SK-N-MC (cell line): ENCODE measurements around the gene FAM13A.

Experiments
- EZH2 ChIP-seq: fragments of 200-600 bp; sonication (generic); IDR thresholded peaks from one replicate; pipeline ENCODE4 v1.6.1; 2017; ENCODE audit warnings: antibody characterized with exemption
- POLR2AphosphoS5 ChIP-seq: IDR thresholded peaks from 2 replicates; pipeline ENCODE4 v1.6.1; 2012; ENCODE audit warnings: mild to moderate bottlenecking, low read depth, low read length, borderline replicate concordance

- no peak for TF ChIP-seq POLR2AphosphoS5
- no peak for TF ChIP-seq EZH2
Measured at GRCh38 chr4:88841635-88842034, 215.3 kb downstream of the FAM13A start.
